Lower leg skin (tissue), 3 donors: ENCODE results near the gene HHIP.

Experiments used
- POLR2A ChIP-seq, 2 donors: fragments of 450-650 bp; IDR thresholded peaks; one replicate each; pipeline ENCODE4 v1.6.1; 2016 to 2017; ENCODE audit warnings: antibody characterized with exemption in 2 of 2, mild to moderate bottlenecking in 1 of 2, moderate library complexity in 1 of 2
- TF ChIP-seq, protein P1 (sequence below), 3 donors: fragments of 450-650 bp; IDR thresholded peaks; one replicate each; pipeline ENCODE4 v1.5.1; 2016; ENCODE audit warnings: antibody characterized with exemption in 3 of 3, mild to moderate bottlenecking in 3 of 3, moderate library complexity in 2 of 3

GRCh38 chr4:144716778-144717177, 70.8 kb downstream of the HHIP start:
- TF ChIP-seq, protein P1, sequence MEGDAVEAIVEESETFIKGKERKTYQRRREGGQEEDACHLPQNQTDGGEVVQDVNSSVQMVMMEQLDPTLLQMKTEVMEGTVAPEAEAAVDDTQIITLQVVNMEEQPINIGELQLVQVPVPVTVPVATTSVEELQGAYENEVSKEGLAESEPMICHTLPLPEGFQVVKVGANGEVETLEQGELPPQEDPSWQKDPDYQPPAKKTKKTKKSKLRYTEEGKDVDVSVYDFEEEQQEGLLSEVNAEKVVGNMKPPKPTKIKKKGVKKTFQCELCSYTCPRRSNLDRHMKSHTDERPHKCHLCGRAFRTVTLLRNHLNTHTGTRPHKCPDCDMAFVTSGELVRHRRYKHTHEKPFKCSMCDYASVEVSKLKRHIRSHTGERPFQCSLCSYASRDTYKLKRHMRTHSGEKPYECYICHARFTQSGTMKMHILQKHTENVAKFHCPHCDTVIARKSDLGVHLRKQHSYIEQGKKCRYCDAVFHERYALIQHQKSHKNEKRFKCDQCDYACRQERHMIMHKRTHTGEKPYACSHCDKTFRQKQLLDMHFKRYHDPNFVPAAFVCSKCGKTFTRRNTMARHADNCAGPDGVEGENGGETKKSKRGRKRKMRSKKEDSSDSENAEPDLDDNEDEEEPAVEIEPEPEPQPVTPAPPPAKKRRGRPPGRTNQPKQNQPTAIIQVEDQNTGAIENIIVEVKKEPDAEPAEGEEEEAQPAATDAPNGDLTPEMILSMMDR (IDR thresholded peaks at IDR 0.05), result no peak
- no peak for TF ChIP-seq POLR2A (IDR thresholded peaks at IDR 0.05)
